Astrocyte of the cerebellum (primary cell): Measurements from ENCODE around the gene HIF3A.
"Not testable (repeated sequence)": the region's sequence is repeated elsewhere in the genome, so short reads cannot be mapped to it uniquely, and the experiment has no call there.

Source experiments
- DNase-seq: peaks from one replicate; pipeline ENCODE4 v3.0.0-alpha.2; 2011; ENCODE audit warnings: low read depth
- H3K4me3 ChIP-seq: 2 replicates; pipeline ENCODE4 v1.5.1; 2011; ENCODE audit warnings: mild to moderate bottlenecking, low read depth, low read length, moderate library complexity
- in situ Hi-C: cut with HindIII; loops from 2 replicates; pipeline ENCODE4 v1.10.0; 2017; ENCODE audit warnings: low sequenced_read_pairs
- TF ChIP-seq, protein P1 (sequence below): IDR thresholded peaks from 2 replicates; pipeline ENCODE4 v1.5.1; 2012; ENCODE audit warnings: low read length, low read depth, moderate library complexity, mild to moderate bottlenecking; ENCODE audit errors: missing control alignments

HIF3A gene

DNA sequence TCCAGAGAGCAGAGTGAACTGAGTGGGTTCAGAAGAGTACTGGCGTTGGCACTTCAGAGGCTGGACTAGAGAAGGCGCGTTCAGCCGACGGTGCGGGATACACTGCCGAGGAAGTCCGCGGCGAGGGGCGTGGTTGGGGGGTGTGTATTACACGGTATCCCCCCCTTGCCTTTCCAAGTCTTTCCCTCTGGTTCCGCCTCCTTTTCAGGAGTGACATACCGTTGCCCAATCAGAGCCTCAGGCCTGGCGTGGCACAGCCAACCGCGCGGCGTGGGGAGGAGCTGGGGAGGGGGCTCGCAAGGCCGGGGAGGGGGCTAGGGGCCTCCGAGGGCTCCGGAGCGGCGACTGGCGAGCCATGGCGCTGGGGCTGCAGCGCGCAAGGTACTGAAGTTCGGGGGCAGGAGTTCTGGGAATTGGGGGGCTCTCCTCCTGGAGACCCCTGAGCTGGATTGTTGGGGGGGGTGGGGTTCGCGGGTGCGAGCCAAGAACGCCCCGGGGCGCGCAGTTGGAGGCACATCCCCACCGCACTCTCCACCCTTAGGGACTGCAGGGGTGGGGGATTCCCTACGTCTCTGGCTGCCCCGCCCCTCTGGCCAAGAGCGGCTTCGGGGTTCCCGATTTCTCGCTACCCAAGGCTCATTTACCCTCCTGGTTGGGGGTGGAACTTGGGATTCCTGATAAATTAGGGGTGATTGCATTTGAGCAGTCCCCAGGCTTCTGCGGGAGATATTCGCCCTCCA lies at the start of gene HIF3A:
TSS of gene HIF3A (plus strand) at position 321 of the 740 bp plus-strand sequence. CDS start at position 356, 35 bp downstream.
- DNase-seq, result no peak
- peak within 1 kb of the TSS; percentile 29 for H3K4me3 ChIP-seq
- in situ Hi-C loops, result no loop called here
- TF ChIP-seq, protein P1, sequence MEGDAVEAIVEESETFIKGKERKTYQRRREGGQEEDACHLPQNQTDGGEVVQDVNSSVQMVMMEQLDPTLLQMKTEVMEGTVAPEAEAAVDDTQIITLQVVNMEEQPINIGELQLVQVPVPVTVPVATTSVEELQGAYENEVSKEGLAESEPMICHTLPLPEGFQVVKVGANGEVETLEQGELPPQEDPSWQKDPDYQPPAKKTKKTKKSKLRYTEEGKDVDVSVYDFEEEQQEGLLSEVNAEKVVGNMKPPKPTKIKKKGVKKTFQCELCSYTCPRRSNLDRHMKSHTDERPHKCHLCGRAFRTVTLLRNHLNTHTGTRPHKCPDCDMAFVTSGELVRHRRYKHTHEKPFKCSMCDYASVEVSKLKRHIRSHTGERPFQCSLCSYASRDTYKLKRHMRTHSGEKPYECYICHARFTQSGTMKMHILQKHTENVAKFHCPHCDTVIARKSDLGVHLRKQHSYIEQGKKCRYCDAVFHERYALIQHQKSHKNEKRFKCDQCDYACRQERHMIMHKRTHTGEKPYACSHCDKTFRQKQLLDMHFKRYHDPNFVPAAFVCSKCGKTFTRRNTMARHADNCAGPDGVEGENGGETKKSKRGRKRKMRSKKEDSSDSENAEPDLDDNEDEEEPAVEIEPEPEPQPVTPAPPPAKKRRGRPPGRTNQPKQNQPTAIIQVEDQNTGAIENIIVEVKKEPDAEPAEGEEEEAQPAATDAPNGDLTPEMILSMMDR, result no peak

DNA sequence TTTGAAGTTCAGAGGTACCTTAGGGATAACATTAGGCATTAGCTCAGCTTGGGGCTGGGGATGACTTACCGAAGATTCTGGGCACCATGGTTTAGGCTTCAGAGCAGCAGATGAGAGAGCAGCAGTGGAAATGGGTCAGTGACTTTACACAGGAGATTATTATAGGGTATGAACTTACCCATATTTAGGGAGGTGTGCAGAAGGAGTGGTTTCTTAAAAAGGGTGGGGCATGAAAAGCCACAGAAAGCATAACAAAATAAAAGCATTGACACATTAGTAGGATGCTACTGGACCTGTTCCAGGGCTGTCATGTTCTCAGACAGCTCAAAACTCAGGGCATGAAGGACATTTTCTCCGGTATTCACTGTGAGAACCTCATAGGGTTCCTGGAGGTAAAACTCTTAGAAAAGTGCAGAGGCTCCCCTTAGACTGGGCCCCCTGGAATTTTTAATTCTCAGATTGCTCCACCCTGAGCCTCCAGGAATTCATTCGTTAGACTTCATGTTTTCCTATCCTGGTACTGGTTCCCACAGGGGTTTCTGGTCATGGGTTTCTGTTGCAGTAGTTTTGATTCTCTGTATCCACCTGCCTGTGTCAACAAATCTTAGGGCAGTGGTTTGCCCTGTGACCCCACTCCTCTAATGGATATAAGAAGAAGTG lies 46.6 kb upstream of the HIF3A start:
- DNase-seq, result no peak
- H3K4me3 ChIP-seq, result no peak overlapping the region
- TF ChIP-seq, protein P1, result no peak
- in situ Hi-C loops, result no loop called here

DNA sequence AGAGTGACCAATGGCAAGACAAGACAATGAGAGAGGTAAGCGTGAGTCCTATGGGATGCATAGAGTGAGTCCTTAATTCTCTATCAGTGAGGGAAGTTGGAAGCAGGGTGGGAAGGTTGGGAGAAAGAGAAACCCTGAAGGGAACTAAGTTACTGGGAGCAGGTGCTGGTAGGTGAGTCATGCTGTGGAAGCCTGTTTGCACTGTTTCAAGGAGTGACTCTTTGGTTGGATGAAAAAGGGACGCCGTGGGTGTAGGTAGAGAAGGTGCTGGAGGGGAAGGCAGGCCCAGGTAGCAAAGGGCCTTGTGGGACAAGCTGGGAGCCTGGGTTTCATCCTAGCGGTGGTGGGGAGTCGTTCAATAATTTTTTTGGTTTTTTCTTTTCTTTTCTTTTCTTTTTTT lies 45.4 kb upstream of the HIF3A start:
- in situ Hi-C loops, result no loop called here
- TF ChIP-seq, protein P1, result no peak

DNA sequence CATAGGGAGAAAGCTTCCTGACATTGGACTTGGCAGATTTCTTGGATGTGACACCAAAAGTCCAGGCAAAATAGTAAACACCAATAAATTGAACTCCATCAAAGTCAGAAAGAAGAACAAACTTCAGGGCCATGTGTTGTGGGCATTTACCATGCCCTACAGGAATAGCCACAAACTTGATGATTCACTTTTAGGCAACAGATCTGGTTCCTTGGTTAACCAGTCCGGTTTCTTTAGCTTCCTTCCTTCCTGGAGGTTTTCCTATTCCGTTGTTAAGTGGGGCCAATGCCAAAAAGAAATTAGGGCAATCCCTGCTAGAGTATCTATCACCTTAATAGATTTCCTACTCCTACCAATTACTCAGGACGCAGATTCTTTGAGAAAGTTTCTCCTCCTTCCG lies 42.1 kb upstream of the HIF3A start:
- TF ChIP-seq, protein P1, result no peak
- in situ Hi-C loops, result no loop called here

More for the DNA sequence above, 45.4 kb upstream of the HIF3A start:
- no peak overlapping the region for H3K4me3 ChIP-seq
- no peak for DNase-seq

DNA sequence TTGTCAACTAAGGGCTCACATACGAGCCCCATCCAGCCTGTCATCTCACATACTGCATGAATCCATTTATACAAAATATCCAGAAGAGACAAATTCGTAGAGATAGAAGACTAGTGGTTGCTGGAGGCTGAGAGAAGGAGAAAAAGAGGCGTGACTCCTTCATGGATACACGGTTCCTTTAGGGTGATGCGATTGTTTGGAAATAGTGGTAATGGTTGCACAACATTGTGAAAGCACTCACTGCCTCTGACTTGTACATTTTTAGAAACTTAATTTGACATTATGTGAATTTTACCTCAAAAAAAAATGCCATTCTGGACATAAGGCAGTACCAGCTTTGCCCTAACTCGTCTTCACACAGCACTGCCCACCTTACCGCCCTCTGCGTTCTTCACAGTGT lies 40.0 kb upstream of the HIF3A start:
- TF ChIP-seq, protein P1, result no peak
- H3K4me3 ChIP-seq, result no peak overlapping the region
- in situ Hi-C loops, result no loop called here
- DNase-seq, result no peak

More for the DNA sequence above, 42.1 kb upstream of the HIF3A start:
- DNase-seq, result no peak
- H3K4me3 ChIP-seq, result no peak overlapping the region

DNA sequence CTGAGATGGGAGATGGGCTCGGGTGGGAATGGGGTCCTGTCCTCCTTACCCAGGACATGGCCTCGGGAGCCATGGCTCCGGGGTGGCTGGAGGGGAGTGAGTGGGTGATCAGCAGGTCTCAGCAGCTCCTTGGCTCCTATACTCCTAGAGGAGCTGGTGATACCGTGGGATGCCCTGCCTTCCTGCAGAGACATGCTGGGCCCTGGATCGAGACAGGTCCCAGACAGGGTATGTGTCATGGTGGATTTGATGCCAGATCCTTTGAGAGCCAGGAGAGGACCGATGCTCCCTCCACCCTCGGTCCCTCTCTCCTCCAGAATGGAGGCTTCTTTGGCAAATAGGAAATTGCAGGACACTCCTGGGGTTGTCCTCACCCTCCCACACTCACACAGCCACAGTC lies 35.3 kb upstream of the HIF3A start:
- in situ Hi-C loops, DNase-seq: not testable (repeated sequence)

DNA sequence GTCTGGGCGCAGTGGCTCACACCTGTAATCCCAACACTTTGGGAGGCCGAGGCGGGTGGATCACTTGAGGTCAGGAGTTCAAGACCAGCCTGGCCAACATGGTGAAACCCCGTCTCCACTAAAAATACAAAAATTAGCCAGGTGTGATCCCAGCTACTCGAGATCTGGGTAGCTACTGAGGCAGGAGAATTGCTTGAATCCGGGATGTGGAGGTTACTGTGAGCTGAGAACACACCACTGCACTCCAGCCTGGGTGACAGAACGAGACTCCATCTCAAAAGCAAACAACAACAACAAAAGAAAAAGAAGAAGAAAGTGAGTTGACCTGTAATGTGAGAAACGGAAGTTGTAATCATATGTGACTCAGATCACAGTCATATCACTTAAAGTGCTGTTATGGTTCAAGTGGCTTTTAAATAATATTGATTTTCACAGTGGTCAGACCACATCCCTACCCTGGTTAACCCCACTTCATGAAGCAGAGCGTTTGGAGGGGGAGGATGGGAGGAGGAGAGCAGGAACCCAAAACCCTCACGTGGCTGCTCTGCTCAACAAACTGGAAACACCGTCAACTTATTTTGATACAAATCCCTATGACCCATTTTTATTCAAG lies 34.1 kb upstream of the HIF3A start:
- H3K4me3 ChIP-seq, in situ Hi-C loops: not testable (repeated sequence)
- peak; percentile 80 for DNase-seq

More for the DNA sequence above, 35.3 kb upstream of the HIF3A start:
- H3K4me3 ChIP-seq, result not testable (repeated sequence)

DNA sequence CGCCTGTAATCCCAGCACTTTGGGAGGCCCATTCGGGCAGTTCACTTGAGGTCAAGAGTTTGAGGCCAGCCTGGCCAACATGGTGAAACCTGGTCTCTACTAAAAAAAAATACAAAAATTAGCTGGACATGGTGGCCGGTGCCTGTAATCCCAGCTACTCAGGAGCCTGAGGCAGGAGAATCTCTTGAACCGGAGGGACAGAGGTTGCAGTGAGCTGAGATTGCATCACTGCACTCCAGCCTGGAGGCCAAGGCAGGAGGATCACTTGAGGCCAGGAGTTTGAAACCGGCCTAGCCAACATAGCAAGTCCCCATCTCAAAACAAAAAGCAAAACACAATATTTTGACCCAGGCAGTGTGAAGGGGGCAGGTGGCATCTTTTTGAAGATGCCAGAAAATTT lies 32.0 kb upstream of the HIF3A start:
- in situ Hi-C loops, result not testable (repeated sequence)

More for the DNA sequence above, 32.0 kb upstream of the HIF3A start:
- H3K4me3 ChIP-seq, DNase-seq: not testable (repeated sequence)
